ENCODE measurements around the gene KRTAP4-9.
"Not testable (repeated sequence)": the region's sequence is repeated elsewhere in the genome, so short reads cannot be mapped to it uniquely, and the experiment has no call there.

Gene KRTAP4-9

GRCh38 chr17:41105347-41105746 is at the start of gene KRTAP4-9:
Gene KRTAP4-9 (plus strand): TSS chr17:41105389. CDS start chr17:41105389, 0 bp downstream.
- DNase-seq: not testable (repeated sequence)

- DNase-seq: no peak
Observed at GRCh38 chr17:41057547-41057946, 47.6 kb upstream of the KRTAP4-9 start.

- no peak for DNase-seq
Observed at GRCh38 chr17:41058741-41059140, 46.4 kb upstream of the KRTAP4-9 start.

GRCh38 chr17:41059276-41060051 is 45.7 kb upstream of the KRTAP4-9 start:
- DNase-seq: not testable (repeated sequence)

GRCh38 chr17:41060052-41060604 is 45.1 kb upstream of the KRTAP4-9 start, which contains the start of gene KRTAP2-3:
Gene KRTAP2-3 (minus strand): TSS chr17:41060114. CDS start chr17:41060050, 64 bp downstream.
- DNase-seq: no peak

GRCh38 chr17:41061964-41062363 is 43.2 kb upstream of the KRTAP4-9 start:
- DNase-seq: no peak

- DNase-seq: no peak
Observed at GRCh38 chr17:41063449-41063848, 41.7 kb upstream of the KRTAP4-9 start.

- no peak for DNase-seq
Observed at GRCh38 chr17:41064301-41064700, 40.9 kb upstream of the KRTAP4-9 start.

GRCh38 chr17:41065016-41065689 is 40.0 kb upstream of the KRTAP4-9 start:
- DNase-seq: not testable (repeated sequence)

- no peak for DNase-seq
Observed at GRCh38 chr17:41065829-41066624, 39.2 kb upstream of the KRTAP4-9 start, which contains the start of gene KRTAP2-4. Gene KRTAP2-4 (minus strand): TSS chr17:41065879. CDS start chr17:41065845, 34 bp downstream.

- no peak for DNase-seq
Observed at GRCh38 chr17:41067281-41067680, 37.9 kb upstream of the KRTAP4-9 start.

- DNase-seq: no peak
Observed at GRCh38 chr17:41069031-41069430, 36.2 kb upstream of the KRTAP4-9 start.

GRCh38 chr17:41071606-41072360 is 33.4 kb upstream of the KRTAP4-9 start:
- DNase-seq: peak; percentile 14

GRCh38 chr17:41073676-41074075 is 31.5 kb upstream of the KRTAP4-9 start:
- no peak for DNase-seq

- DNase-seq: no peak
Observed at GRCh38 chr17:41076788-41077187, 28.4 kb upstream of the KRTAP4-9 start.

- no peak for DNase-seq
Observed at GRCh38 chr17:41082626-41083025, 22.6 kb upstream of the KRTAP4-9 start.

GRCh38 chr17:41083427-41083826 is 21.8 kb upstream of the KRTAP4-9 start:
- DNase-seq: not testable (repeated sequence)

GRCh38 chr17:41084100-41084856 is 20.9 kb upstream of the KRTAP4-9 start, which contains the start of gene KRTAP4-7:
Gene KRTAP4-7 (plus strand): TSS chr17:41084150. CDS start chr17:41084207, 57 bp downstream.
- DNase-seq: not testable (repeated sequence)

- DNase-seq: not testable (repeated sequence)
Observed at GRCh38 chr17:41088760-41089352, 16.3 kb upstream of the KRTAP4-9 start.

- no peak for DNase-seq
Observed at GRCh38 chr17:41096055-41096454, 9.1 kb upstream of the KRTAP4-9 start.

GRCh38 chr17:41098042-41098441 is 7.1 kb upstream of the KRTAP4-9 start, which contains the start of gene KRTAP4-8:
Gene KRTAP4-8 (minus strand): TSS chr17:41098142. CDS start chr17:41098084, 58 bp downstream.
- no peak for DNase-seq
